OCI-M2 (cell line): Measurements from ENCODE around the gene SLC26A11.

Source experiments
- DNase-seq: peaks from one replicate; lab custom pipeline; 2025; ENCODE audit not compliant: unreplicated experiment; lab: John Stamatoyannopoulos, UW

SLC26A11 gene

GRCh38 chr17:80277751-80278671, 57.8 kb downstream of the SLC26A11 start:
- no peak for DNase-seq

- no peak for DNase-seq
These were observed 59.7 kb downstream of the SLC26A11 start for GRCh38 chr17:80279895-80280294.

DNA sequence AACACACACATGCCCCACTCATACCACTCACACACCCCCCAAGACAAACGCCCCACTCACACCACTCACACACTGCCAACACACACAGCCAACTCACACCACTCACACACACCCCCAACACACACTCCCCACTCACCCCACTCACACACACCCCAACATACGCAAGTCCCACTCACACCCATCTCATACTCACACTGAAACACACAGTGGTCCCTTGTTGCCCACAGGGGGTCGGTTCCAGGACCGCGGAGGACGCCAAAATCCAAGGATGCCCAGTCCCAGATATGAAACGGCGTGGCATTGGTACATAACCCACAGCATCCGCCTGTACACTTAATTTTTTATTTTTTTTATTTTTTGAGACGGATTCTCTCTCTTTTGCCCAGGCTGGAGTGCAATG, 61.3 kb downstream of the SLC26A11 start:
- DNase-seq, result no peak

GRCh38 chr17:80283116-80283852, 63.1 kb downstream of the SLC26A11 start:
- DNase-seq, result no peak

DNA sequence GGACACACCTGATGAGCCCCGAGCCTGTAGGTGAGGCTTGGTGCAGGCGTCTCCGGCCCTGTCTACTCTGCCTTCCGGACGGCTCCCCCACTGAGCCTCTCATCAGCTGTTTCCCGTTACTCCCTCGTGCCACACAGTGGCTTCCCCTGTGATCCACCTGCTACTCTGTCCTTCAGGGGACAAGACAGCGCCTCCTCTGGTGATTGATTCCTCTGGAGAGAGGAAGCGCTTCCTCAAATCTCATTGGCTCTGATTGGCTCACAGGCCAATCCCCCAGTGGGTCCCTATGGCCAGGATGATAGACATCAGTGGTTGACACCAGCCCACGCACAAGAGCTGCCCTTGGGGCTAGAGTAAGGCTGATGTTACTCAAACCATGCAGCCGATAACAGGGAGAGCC, 64.4 kb downstream of the SLC26A11 start:
- DNase-seq, result no peak

GRCh38 chr17:80285237-80285920, 65.2 kb downstream of the SLC26A11 start:
- no peak for DNase-seq

- no peak for DNase-seq
These were observed 66.4 kb downstream of the SLC26A11 start for GRCh38 chr17:80286638-80286960.

DNA sequence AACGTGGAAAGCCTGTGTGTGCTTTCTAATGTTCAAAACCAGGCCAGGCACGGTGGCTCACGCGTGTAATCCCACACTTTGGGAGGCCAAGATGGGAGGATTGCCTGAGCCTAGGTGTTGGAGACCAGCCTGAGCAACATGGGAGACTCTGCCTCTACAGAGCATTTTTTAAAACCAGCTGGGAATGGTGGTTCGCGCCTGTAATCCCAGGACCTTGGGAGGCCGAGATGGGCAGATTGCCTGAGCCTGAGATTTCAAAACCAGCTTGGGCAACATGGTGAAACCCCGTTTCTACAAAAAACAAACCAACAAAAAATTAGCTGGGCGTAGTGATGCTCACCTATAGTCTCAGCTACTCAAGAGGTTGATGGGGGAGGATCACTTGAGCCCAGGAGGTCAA, 66.8 kb downstream of the SLC26A11 start:
- no peak for DNase-seq

GRCh38 chr17:80287806-80288567, 67.8 kb downstream of the SLC26A11 start:
- DNase-seq, result no peak

- no peak for DNase-seq
These were observed 69.4 kb downstream of the SLC26A11 start for GRCh38 chr17:80289616-80290015.

GRCh38 chr17:80290156-80290555, 69.9 kb downstream of the SLC26A11 start:
- no peak for DNase-seq

DNA sequence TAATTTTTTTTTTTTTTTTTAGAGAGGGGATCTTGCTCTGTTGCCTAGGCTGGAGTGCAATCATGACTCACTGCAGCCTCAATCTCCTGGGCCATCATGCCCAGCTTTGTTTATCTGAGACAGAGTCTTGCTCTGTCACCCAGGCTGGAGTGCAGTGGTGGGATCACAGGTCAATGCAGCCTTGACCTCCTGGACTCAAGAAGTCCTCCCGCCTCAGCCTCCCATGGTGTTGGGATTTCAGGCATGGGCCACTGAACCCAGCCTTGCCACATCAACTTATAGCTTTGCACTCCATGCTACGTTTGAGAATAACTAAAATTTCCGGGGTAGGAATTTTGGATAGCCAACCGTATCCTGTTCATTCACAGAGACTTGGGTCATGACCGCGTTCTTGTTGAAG, 71.0 kb downstream of the SLC26A11 start:
- no peak for DNase-seq

GRCh38 chr17:80291691-80292487, 71.7 kb downstream of the SLC26A11 start:
- DNase-seq, result no peak

GRCh38 chr17:80292521-80292971, 72.3 kb downstream of the SLC26A11 start:
- no peak for DNase-seq

DNA sequence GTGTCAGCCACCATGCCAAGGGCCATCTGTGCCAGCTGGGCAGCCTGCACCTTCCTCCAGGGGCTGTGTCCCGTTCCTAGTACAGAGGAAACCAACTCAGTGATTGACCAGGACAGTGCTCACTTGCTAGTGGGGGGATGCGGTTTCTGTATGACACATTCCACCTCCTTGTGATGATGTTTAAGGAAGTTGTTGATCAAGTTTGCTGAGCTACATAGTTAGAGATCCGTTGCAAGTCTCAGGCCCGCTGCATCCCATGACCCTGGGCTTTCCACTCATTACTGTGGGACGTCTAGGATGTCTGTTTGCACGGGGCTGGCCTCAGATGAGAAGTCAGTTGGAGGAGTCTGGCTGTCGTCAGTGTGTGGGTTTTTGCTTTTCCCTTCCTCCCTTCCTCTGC, 74.0 kb downstream of the SLC26A11 start:
- no peak for DNase-seq

DNA sequence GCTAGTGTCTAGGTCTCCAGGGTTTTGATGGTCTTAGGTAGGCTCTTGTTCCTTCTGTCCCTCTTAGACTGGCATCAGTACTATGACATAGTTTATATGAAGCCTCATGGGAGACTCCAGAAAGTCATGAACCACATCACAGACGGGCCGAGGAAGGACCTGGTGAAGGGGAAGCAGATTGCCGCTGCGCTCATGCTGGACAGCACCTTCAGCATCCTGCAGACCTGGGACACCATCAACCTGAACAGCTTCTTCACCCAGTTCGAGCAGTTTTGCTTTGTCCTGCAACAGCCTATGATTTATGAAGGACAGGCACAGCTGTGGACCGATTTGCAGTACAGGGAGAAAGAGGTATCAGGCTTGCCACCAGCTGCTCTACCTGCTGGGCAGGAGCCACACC, 74.4 kb downstream of the SLC26A11 start:
- DNase-seq, result no peak

DNA sequence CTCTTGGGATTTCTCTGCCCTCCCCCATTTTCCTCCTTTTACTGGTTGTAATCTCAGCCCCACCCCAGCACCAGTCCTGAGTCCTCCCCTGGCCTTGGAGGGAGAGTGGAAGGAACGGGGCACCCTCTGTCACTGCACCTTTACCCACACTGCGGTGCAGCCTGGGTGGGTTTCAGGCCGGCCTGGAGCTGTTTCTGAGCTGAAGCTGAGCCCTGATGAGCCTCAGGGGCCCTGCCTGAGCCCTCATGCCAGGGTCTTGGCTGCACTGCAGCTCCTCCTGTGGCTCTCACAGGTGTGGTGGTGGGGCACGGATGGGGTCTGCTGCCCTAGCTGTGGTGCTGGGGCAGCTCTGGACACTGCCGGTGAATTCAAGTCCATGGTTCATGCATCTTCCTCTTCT, 74.9 kb downstream of the SLC26A11 start:
- no peak for DNase-seq

DNA sequence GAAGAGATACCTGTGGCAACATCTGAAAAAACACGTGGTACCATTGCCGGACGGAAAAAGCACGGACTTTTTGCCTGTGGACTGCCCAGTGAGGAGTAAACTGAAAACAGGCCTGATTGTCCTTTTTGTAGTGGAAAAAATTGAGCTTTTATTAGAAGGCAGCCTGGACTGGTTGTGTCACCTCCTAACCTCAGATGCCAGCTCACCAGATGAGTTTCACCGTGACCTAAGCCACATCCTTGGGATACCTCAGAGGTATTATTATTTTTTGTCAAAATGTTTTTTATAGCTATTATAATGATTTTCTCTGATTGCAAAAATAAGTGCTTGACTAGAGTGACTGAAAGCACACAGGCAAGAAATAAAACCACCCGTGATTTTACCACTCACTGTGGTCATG, 75.3 kb downstream of the SLC26A11 start:
- DNase-seq, result no peak

DNA sequence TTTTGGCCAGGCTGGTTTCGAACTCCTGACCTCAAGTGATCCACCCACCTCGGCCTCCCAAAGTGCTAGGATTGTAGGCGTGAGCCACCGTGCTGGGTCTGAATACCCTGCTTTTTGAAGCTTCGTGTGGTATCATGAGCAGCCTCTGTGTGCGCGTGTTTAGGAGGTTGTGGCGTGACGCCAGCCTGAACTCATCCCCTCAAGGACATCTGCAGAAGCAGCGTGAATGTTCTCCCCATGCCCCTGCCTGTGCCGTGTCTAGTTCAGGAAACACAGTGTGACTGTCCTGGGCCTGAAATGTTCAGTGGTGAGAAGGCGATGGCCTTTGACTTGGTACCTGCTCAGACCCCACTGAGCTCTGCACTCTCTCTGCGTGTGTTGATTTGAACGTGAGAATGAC, 76.0 kb downstream of the SLC26A11 start:
- no peak for DNase-seq

DNA sequence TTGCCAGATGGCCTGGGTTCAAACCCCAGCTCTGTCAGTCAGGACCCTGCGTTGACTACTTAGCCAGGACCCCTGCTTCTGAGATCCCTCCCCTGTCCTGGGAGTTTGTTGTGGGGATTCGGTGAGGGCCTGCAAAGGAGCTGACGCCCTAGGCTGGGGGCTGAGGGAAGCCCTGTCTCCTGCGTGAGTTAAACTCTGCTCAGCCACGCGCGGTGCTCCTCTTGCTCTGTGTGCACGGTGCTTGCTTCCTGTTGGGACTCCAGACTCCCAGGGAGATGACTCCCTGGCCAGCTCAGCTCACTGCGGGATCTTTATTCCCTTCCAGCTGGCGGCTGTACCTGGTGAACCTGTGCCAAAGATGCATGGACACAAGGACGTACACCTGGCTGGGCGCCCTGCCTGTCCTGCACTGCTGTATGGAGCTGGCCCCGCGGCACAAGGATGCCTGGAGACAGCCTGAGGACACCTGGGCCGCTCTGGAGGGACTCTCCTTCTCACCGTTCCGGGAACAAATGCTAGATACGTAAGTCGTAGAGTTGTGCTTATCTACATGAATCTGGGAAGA, 77.9 kb downstream of the SLC26A11 start:
- no peak for DNase-seq
